Left lung (tissue), 10 donors: Measurements from ENCODE around the gene PHRF1. TPM values are rescaled to one million over a fixed set of nuclear protein-coding genes. Genes with fewer than 3 reads are reported as not detected.

Experiments
- ATAC-seq: fragments of 200-7000 bp; cut with Tn5 transposase; one replicate; pipeline ENCODE4 v1.9.1; 2020; ENCODE audit warnings: moderate library complexity
- DNase-seq, 4 donors: peaks; one replicate each; pipeline ENCODE4 v3.0.0-alpha.2; 2013 to 2020
- H3K27ac ChIP-seq, 2 donors: fragments of 200-600 bp; sonication (generic) in 1 of 2; one replicate each; pipeline versions ENCODE4 v1.5.0 to v1.8.0; 2020 to 2021
- H3K27me3 ChIP-seq, 2 donors: fragments of 200-600 bp; sonication (generic) in 1 of 2; one replicate each; pipeline versions ENCODE4 v1.5.0 to v1.8.0; 2020 to 2021
- H3K36me3 ChIP-seq, 2 donors: fragments of 200-600 bp; sonication (generic) in 1 of 2; one replicate each; pipeline versions ENCODE4 v1.5.0 to v1.8.0; 2020 to 2021
- H3K4me1 ChIP-seq, 2 donors: fragments of 200-600 bp; one replicate each; pipeline ENCODE4 v1.8.0; 2021
- H3K4me3 ChIP-seq, 2 donors: fragments of 200-600 bp; sonication (generic) in 1 of 2; one replicate each; pipeline versions ENCODE4 v1.5.0 to v1.8.0; 2020 to 2021; ENCODE audit warnings: mild to moderate bottlenecking in 1 of 2
- H3K9me3 ChIP-seq, 2 donors: fragments of 200-600 bp; sonication (generic) in 1 of 2; one replicate each; pipeline versions ENCODE4 v1.5.0 to v1.8.0; 2020 to 2021
- intact Hi-C, 2 donors: fragments of 100-400 bp; cut with DNase I; formaldehyde crosslinking; loops; one replicate each; pipeline versions ENCODE4 v1.11.2 to v1.14.2; 2022
- polyA plus RNA-seq, 6 donors: library from polyadenylated mRNA; unstranded; fragments of 120-200 nt; gene quantifications; one replicate each; pipeline ENCODE4 v1.2.1, GENCODE V29; 2013; ENCODE audit not compliant: insufficient read length in 6 of 6
- total RNA-seq, 2 donors: library from RNA; stranded (reverse); fragmentation: NEBNext Ultra II Directional; extraction: Animal tissue kit (Norgen Biotek cat#: 25700); gene quantifications; one replicate each; pipeline ENCODE4 v1.2.1, GENCODE V29; 2021
- TF ChIP-seq, protein P1 (sequence below), 2 donors: fragments of 200-600 bp; sonication (generic) in 1 of 2; IDR thresholded peaks; one replicate each; pipeline versions ENCODE4 v1.5.0 to v1.8.0; 2021; ENCODE audit warnings: antibody characterized with exemption in 2 of 2
- donor health status: DM: no; HTN: yes; CAD: no.
- donor health status: DM: no; HTN: no; CAD: no.

Gene PHRF1
- total and polyA plus RNA-seq, 8 donors = 18.6 to 32.7 (median 23.8) TPM

DNA sequence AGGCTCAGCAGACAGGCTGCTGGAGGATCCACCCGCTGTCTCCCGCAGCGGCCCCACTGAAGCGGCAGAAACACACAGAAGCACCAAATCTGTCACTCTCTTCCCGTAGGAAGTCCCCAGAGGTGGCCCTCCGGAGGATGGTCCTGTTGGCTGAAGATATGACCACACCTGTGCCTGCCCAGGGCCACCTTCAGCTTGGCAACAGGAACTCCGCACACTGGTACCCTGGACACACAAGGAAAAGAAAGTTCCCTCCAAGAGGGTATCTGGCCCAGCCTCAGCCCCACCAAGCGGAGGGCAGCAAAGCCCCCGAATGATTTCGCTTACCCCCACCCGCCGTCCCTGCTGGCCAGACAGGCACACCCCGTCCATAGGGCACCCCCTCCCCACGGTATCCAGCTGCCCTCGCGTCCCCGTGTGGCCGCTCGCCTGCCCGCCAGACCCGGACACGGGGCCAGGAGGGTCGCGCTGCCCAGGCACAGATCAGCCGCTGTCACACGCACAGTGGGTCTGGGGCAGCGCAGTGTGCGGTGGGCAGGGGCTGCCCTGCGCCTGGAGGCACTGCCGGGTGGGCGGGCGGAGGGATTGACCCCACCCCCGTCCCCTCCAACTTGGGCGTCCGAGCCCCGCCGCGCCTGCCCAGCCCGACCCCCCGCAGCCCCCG is 8.5 kb upstream of the PHRF1 start:
- peaks cover 0 to 19% of the 10 kb centered on the region in 2 donors for H3K27me3 ChIP-seq
- intact Hi-C loops = no loop called here
- H3K27ac ChIP-seq = peak overlapping the region; percentile 62 to 83
- DNase-seq (peak in 1 of 4 donors; percentile 82), ATAC-seq (peak; percentile 2)
- H3K9me3 ChIP-seq = no peaks in the 10 kb centered on the region
- peaks cover 0 to 9% of the 10 kb centered on the region in 2 donors for H3K36me3 ChIP-seq
- TF ChIP-seq, protein P1, sequence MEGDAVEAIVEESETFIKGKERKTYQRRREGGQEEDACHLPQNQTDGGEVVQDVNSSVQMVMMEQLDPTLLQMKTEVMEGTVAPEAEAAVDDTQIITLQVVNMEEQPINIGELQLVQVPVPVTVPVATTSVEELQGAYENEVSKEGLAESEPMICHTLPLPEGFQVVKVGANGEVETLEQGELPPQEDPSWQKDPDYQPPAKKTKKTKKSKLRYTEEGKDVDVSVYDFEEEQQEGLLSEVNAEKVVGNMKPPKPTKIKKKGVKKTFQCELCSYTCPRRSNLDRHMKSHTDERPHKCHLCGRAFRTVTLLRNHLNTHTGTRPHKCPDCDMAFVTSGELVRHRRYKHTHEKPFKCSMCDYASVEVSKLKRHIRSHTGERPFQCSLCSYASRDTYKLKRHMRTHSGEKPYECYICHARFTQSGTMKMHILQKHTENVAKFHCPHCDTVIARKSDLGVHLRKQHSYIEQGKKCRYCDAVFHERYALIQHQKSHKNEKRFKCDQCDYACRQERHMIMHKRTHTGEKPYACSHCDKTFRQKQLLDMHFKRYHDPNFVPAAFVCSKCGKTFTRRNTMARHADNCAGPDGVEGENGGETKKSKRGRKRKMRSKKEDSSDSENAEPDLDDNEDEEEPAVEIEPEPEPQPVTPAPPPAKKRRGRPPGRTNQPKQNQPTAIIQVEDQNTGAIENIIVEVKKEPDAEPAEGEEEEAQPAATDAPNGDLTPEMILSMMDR (IDR thresholded peaks at IDR 0.05) = no peak
- peak overlapping the region; percentile 48 to 53 for H3K4me3 ChIP-seq
- peaks cover 6 to 23% of the 10 kb centered on the region in 2 donors for H3K4me1 ChIP-seq

DNA sequence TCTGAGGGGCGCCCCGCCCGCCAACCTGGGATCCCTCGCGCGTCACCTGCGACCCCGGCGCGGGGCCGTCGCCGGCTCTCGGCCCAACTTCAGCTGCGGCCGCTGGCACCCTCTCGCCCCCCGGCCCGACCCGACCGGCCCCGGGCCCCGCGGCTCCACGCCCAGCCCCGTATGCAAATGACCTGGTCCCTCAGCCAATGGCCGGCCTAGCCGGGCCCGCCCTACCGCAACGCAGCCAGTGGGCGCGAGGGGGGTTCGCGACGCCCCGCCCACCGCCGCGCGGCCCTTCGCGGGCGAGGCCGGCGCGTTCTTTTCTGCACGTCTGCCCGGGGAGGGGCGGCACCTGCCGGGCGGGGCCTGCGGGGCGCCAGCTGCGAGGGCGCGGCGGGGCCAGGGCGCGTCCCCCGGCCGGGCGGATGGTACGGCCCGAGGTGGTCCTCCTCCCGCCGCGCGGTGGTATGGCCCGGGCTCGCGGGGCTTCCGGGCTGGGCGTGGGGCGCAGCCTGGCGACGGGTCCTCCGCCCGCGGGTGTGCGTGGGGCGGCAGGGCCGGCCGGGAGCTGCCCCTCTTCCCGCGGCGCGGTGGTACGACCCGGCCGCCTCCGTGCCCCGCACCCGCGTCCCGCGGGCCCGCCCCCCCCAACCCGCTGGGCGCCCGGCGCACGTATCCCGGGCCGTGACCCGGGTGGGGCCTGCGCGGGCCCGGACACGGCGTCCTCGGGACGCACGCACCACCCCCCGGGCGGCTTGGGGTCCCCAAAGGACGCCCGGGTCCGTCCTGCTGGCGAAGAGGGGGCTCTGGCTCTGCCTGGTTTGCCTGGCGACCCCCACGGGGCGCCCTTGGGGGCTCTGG is 7.7 kb upstream of the PHRF1 start:
- H3K9me3 ChIP-seq = no peaks in the 10 kb centered on the region
- H3K27ac ChIP-seq = peak overlapping the region; percentile 67 to 83
- H3K27me3 ChIP-seq = peaks cover 0 to 24% of the 10 kb centered on the region in 2 donors
- TF ChIP-seq, protein P1 (IDR thresholded peaks at IDR 0.05) = no peak
- H3K36me3 ChIP-seq = peaks cover 0 to 2% of the 10 kb centered on the region in 2 donors
- peak; percentile 88 for ATAC-seq
- peaks cover 6 to 29% of the 10 kb centered on the region in 2 donors for H3K4me1 ChIP-seq
- intact Hi-C loops = no loop called here
- DNase-seq = peak; percentile 88 to 96 (median 94)
- peak overlapping the region; percentile 48 to 53 for H3K4me3 ChIP-seq

DNA sequence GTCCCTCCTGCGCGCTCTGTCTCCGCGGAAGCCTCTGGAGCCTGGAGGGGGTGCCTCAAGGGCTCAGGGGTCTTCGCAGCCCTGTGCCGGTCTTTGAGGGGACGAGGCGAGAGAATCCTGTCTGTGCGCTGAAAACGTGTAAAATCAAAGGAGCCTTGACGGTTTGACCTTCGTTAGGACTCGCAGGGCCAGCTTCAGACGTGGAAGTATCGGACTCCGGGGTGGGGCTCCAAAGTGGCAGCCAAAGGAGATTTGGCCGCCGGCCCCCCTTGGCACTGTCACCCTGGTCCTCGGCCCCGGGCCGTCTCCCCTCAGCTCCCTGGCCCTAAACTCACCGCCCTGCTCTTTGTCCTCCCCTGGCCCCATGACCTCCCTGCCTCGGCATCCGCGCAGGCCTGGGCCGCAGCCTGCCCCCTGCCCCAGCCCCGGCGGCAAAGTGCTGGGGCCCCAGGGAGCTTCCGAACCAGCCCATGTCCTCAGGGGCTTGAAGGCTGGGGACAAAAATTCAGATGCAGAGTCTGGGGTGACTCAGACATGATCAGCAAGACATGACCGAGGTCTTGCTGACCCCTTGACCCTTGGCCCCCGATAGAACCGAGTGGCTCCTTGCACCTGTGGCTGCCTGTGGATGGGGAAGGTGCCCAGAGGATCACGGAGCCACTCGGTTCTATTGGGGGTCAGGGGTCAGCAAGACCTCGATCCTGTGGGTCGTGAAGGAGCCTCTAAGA is 6.9 kb upstream of the PHRF1 start:
- no peak for DNase-seq
- Histone ChIP-seq H3K27ac (peak overlapping the region; percentile 67 to 83), H3K4me3 (peak overlapping the region; percentile 48 to 53), H3K9me3 (no peaks in the 10 kb centered on the region), H3K4me1 (peaks cover 6 to 31% of the 10 kb centered on the region in 2 donors), H3K27me3 (peaks cover 0 to 27% of the 10 kb centered on the region in 2 donors), H3K36me3 (no peaks in the 10 kb centered on the region)
- ATAC-seq = no peak
- TF ChIP-seq, protein P1 (IDR thresholded peaks at IDR 0.05) = no peak
- intact Hi-C loops = no loop called here

DNA sequence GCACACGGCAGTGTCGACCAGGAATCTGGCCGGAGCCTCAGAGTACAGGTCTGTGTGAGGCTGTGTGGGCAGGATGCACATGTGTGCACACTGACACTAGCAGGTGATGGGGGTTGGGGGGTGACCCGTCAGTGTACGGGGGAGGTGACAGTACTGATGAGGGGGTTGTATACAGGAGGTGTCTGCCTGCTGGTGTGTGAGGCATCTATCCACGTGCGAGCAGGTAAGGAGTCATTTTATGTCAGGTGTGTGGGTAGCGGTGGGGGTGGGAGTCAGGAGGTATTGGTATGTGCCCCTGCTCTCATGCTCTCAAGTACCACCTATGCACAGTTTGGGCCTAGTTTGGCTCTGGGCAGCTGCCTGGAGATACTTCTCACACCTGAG is 4.5 kb upstream of the PHRF1 start:
- Histone ChIP-seq H3K27me3 (peaks cover 4 to 41% of the 10 kb centered on the region in 2 donors), H3K4me3 (no peak overlapping the region), H3K36me3 (no peaks in the 10 kb centered on the region), H3K27ac (no peak overlapping the region), H3K4me1 (peaks cover 13 to 45% of the 10 kb centered on the region in 2 donors), H3K9me3 (no peaks in the 10 kb centered on the region)
- no peak for DNase-seq
- no peak for ATAC-seq
- TF ChIP-seq, protein P1 (IDR thresholded peaks at IDR 0.05) = no peak
- intact Hi-C loops = no loop called here
